HUES6 (cell line): ENCODE data around the gene KLF4.

Source experiments
- H3K27ac ChIP-seq: 2 replicates; pipeline ENCODE4 v1.7.0; 2013; ENCODE audit warnings: low read depth, mild to moderate bottlenecking, low read length, inconsistent platforms
- H3K27me3 ChIP-seq: 2 replicates; pipeline ENCODE4 v1.6.1; 2013; ENCODE audit warnings: low read length; ENCODE audit not compliant: control insufficient read depth, insufficient read depth
- H3K36me3 ChIP-seq: 2 replicates; pipeline ENCODE4 v1.6.1; 2013; ENCODE audit warnings: low read length; ENCODE audit not compliant: control insufficient read depth, insufficient read depth
- H3K4me1 ChIP-seq: 2 replicates; pipeline ENCODE4 v1.6.1; 2013; ENCODE audit warnings: low read length; ENCODE audit not compliant: control insufficient read depth, insufficient read depth
- H3K4me3 ChIP-seq: 2 replicates; pipeline ENCODE4 v1.5.1; 2013; ENCODE audit warnings: low read depth, low read length
- H3K9ac ChIP-seq: one replicate; pipeline ENCODE4 v1.6.1; 2013; ENCODE audit warnings: mild to moderate bottlenecking, low read length
- H3K9me3 ChIP-seq: 2 replicates; pipeline ENCODE4 v1.6.1; 2013; ENCODE audit warnings: low read depth, low read length; ENCODE audit not compliant: control insufficient read depth, insufficient read depth

Gene KLF4

DNA sequence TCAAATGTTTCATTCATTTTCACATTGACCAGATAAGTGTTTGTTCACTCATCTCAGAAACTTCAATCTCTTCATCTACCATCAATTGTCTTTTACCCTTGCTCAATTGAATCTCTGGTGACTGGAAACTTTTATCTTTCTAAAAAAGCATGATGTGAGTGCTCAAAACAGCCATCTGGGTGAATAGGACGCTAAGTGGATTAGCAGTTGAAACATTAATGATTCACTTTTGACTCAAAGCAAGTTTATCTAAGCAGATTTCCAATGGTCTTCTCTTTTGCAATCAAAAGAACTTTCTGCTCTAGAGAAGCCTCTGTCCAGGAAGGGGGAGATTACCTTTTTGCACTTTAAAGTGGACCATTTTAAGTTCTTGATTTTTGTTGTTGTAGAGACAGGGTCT lies 22.2 kb downstream of the KLF4 start:
- Histone ChIP-seq H3K36me3 (no peaks in the 10 kb centered on the region), H3K4me3 (no peak overlapping the region), H3K27me3 (peaks cover 33% of the 10 kb centered on the region), H3K27ac (no peak overlapping the region), H3K9ac (no peak overlapping the region), H3K9me3 (no peaks in the 10 kb centered on the region), H3K4me1 (peaks cover 4% of the 10 kb centered on the region; the same call in 1 of the 2 replicates)

DNA sequence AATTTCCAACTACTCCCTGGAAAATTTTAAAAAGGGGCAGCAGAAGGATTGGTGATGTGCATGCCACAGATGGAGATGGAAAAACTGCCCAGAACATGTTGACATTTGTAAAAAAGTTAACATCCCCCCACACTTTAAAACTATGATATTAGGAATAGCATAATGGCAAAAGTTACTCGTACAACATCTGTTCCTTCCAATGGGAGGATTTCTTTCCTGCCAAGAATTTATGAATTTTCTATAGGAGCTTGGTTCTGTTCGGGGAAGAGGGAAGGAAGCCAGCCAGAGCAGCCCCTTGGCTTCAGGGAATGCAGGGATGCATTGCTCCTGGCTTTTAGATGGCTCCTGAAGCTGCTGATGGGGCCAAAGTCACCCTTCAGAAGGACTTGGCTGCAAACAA lies 22.7 kb downstream of the KLF4 start:
- Histone ChIP-seq H3K27me3 (peaks cover 33% of the 10 kb centered on the region), H3K4me1 (peaks cover 4% of the 10 kb centered on the region; the same call in 1 of the 2 replicates), H3K9ac (no peak overlapping the region), H3K4me3 (no peak overlapping the region), H3K36me3 (no peaks in the 10 kb centered on the region), H3K9me3 (no peaks in the 10 kb centered on the region), H3K27ac (no peak overlapping the region)

DNA sequence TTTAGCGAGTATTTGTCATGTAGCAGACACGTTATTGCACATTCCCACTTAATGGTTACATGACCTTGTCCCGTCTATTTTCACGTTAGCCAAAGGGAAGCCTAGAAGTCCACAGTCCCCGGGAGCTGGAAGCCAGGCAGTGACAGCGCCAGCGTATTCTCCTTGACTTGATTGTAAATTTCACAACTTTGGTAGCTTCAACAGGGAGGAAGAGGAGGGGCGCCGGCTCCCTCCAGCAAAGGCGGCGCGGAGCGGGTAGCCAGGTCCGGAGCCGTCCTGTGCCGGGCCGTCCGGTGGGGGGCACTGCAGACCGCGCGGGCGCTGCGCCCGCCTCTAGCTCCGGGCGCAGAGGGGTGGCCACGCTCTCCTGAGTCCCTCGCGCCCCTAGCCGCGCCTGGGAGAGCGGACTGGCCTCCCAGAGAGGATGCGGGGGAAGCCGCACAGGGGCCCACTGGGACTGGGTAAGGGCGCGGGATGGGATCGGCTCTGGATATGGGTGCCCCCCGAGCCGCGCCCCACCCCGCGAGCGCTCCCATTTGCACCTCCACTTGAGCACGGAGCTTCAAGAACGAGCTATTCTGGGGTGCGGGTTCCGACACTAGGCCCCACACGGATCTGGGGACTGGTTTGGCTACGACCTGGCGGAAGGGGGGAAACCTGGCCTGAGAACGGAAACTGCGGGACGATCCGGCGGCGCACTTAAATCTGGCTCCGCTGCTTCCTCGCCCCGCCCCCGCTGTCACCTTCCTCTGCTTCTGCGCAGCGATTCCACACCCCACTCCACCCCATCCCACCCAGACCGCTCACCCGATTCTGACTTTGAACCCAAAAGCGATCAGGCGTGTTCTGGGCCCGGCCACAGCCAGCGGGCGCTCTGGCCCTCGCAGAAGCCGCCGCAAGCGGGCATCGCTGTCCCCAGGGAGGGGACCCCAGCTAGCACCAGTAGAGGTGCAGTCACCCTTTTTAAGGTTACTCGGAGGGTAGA lies 23.8 kb downstream of the KLF4 start:
- Histone ChIP-seq H3K27ac (no peak overlapping the region), H3K4me1 (peaks cover 4% of the 10 kb centered on the region; the same call in 1 of the 2 replicates), H3K9me3 (no peaks in the 10 kb centered on the region), H3K9ac (peak overlapping the region; percentile 63), H3K27me3 (peaks cover 33% of the 10 kb centered on the region), H3K36me3 (no peaks in the 10 kb centered on the region), H3K4me3 (peak overlapping the region; percentile 76)

DNA sequence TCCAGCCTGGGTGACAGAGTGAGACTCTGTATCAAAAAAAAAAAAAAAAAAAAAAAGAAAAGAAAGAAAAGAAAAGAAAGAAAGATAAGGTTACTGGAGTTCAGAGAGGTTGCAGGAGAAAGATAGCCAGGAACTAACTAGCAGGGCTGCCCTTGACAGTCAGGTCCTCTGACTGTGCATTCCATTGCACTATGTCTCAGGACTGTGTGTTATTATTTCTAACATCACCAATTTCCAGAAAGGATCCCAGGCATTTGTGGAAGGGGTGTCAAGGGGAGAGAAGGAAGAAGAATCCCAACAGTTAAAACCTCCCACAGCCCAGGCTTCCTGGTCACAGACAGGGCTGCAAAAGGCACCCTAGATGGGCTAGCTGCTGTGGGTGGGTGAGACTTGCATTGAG lies 25.1 kb downstream of the KLF4 start:
- Histone ChIP-seq H3K4me1 (peaks cover 13% of the 10 kb centered on the region), H3K9ac (no peak overlapping the region), H3K36me3 (no peaks in the 10 kb centered on the region), H3K27me3 (peaks cover 33% of the 10 kb centered on the region), H3K27ac (no peak overlapping the region), H3K4me3 (no peak overlapping the region), H3K9me3 (no peaks in the 10 kb centered on the region)

DNA sequence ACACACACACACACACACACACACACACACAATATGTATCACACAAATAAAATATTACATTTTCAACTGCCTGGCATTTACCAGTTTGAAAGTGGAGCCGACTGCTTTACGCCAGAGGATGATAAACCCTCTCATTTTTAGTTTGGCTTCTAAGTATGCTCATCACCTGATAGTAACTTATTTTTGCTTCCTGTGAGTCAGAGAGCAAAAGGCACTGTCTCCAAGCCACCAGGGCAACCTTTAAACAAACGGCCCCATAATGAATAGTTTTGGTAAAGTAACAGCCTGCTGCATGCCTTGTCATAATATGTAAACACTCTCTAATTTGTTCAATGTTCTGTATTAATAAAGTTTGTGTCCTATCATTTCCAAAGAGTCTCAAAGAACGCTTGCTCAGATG lies 26.9 kb downstream of the KLF4 start:
- H3K9ac ChIP-seq = no peak overlapping the region
- no peaks in the 10 kb centered on the region for H3K9me3 ChIP-seq
- no peaks in the 10 kb centered on the region for H3K36me3 ChIP-seq
- peaks cover 35% of the 10 kb centered on the region for H3K27me3 ChIP-seq
- H3K4me3 ChIP-seq = no peak overlapping the region
- H3K27ac ChIP-seq = no peak overlapping the region
- H3K4me1 ChIP-seq = peaks cover 13% of the 10 kb centered on the region

DNA sequence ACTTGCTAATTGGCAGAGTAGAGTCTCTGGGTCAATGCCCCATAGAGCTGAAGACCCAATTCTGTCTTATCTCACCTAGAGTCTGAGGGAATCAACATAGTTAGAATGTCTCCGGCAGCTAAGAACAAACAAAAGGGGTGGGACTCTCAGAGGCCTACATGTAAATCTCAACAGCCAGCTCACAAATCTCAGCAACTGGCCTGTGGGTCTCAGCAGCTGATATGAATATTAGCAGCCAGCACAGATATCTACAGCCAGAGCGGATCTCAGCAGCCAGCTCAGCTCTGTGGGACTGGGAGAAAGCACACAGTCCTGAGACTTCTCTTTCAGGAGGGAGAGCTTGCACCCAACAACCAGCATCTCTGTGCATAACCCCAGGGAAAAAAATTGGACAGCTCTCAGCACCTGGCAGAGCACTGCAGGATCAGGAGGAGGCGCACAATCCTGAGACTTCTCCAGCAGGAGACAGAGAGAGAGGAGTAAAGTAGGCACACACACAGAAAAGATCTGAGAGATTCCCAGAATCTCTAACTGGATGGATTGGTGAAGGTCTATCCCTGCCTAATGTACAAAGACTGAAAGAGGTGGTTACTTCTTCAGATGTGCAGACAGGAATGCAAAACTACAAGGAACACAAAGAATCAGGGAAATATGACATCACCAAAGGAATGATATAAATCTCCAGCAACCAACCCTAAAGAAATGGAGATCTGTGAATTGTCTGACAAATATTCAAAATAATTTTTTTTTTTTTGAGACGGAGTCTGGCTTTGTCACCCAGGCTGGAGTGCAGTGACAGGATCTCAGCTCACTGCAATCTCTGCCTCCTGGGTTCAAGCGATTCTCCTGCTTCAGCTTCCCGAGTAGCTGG lies 29.2 kb downstream of the KLF4 start:
- Histone ChIP-seq H3K4me1 (peaks cover 13% of the 10 kb centered on the region), H3K9ac (no peak overlapping the region), H3K4me3 (no peak overlapping the region), H3K27ac (no peak overlapping the region), H3K27me3 (peaks cover 14% of the 10 kb centered on the region), H3K36me3 (no peaks in the 10 kb centered on the region), H3K9me3 (no peaks in the 10 kb centered on the region)

DNA sequence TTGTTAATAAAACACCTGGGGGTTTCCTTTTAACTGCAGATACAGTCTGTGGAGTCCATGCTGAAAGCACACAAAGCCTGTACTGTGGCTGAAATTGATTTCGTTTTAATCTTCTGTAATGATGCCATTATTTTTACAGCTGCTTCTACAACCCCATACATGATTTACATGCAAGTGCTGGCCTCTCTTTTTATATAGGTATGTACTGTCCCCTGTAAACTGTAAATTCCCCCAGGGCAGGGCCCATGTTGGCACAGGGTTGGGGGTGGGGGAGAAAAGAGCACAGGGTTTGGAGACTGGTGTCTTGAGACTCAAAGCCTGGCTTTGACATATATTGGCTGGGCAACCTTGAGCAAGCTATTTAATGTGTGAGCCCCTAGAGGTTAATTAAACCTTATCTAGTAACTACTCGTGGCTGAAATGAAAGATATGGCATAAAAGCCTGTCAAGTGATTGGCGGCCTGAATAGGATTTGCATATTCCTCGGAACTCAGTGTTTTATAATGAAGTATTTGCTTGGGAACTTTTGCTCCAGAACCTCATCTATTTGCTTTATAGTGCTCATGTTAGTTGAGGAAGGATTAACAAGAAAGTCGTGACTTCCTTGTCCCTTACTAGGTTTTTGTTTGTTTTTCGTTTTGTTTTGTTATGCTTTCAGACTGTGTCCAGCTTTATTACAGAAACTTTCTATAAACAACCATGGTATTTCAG lies 34.0 kb downstream of the KLF4 start:
- Histone ChIP-seq H3K9me3 (no peaks in the 10 kb centered on the region), H3K27ac (no peak overlapping the region), H3K9ac (no peak overlapping the region), H3K4me1 (peaks cover 9% of the 10 kb centered on the region), H3K36me3 (no peaks in the 10 kb centered on the region), H3K4me3 (no peak overlapping the region), H3K27me3 (peaks cover 3% of the 10 kb centered on the region; the same call in 1 of the 2 replicates)

DNA sequence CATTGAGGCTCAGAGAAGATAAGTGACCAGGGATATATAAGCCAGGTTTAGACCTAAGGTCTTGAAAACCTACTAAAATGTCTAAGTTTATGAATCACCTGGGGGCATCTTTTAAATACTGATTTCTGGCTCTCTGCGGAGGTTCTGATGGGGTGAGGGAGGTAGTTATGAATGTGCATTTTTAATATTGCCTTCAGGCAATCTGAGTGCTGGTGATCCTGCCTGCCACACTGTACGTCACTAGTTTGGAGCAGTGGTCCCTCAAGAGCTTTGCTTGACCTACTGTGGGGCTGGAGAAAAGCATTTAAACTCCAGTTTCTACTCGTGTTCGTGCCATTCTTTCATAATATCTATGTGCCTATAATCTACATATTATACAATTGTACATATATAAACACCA lies 36.1 kb downstream of the KLF4 start:
- H3K9ac ChIP-seq = no peak overlapping the region
- no peak overlapping the region for H3K4me3 ChIP-seq
- no peaks in the 10 kb centered on the region for H3K9me3 ChIP-seq
- peaks cover 3% of the 10 kb centered on the region; the same call in 1 of the 2 replicates for H3K27me3 ChIP-seq
- no peak overlapping the region for H3K27ac ChIP-seq
- no peaks in the 10 kb centered on the region for H3K36me3 ChIP-seq
- H3K4me1 ChIP-seq = no peaks in the 10 kb centered on the region

DNA sequence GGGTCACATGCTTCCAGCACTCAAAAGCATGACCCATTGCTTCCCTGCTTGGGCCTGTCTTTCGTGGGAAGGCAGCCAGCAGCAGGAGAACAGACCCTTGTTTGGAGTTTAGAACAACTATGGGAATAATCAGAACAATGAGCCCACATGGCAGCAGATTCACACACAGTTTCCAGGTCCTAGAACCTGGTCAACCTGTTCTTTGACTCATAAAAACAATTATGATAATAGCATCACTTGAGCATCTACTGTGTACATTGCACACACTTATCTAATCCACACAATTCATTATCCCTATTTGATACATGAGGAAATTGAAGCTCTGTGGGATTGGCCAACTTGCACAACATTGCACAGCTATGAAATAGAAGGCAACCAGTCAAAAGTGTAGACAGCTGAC lies 41.7 kb downstream of the KLF4 start:
- Histone ChIP-seq H3K9me3 (no peaks in the 10 kb centered on the region), H3K27me3 (no peaks in the 10 kb centered on the region), H3K4me3 (no peak overlapping the region), H3K9ac (no peak overlapping the region), H3K36me3 (no peaks in the 10 kb centered on the region), H3K27ac (no peak overlapping the region), H3K4me1 (no peaks in the 10 kb centered on the region)

DNA sequence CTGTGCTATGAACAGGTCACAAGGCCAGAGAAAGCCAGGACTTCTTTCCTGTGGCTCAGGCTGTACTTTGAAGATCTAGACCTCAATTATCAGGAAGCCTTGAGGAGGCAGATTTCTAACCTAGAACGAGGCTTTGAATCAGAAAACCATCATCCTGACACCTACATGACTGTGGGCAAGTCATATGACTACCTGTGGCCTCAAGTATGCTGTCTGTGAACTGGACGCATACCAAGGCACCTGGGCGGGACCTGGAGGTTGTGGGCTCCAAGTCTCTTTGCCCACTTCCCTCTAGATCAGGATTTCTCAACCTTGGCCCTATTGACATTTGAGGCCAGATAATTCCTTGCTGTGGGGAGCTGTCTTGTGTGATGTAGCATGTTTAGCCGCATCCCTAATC lies 42.5 kb downstream of the KLF4 start:
- Histone ChIP-seq H3K4me1 (no peaks in the 10 kb centered on the region), H3K9ac (no peak overlapping the region), H3K9me3 (no peaks in the 10 kb centered on the region), H3K4me3 (no peak overlapping the region), H3K27ac (no peak overlapping the region), H3K27me3 (no peaks in the 10 kb centered on the region), H3K36me3 (no peaks in the 10 kb centered on the region)
